ELF-1 (cell line): ENCODE results near the gene SLC2A1.

Experiments used
- DNase-seq: peaks from one replicate; pipeline ENCODE4 v3.0.0-alpha.2; 2016; ENCODE audit warnings: low read depth, low spot score

Gene SLC2A1

DNA sequence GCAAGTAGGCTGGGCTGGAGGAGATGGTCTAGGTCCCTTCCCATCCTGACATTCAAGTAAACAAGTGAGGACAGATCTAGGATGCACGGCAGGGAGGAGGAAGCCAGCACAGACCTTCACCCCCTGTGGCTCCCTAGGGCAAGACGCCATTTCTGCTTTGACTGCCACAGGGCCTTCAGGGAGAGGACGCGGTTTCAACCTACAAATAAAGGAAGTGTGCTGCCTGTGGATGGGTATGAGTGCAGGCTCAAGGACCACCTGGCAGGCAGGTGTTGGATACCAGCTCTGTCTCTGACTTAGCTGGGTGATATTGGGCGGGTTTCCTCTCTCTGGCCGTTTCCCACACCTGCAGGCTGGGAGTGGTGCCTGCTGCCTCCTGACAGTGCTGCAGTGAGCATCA, 16.2 kb downstream of the SLC2A1 start:
- no peak for DNase-seq

DNA sequence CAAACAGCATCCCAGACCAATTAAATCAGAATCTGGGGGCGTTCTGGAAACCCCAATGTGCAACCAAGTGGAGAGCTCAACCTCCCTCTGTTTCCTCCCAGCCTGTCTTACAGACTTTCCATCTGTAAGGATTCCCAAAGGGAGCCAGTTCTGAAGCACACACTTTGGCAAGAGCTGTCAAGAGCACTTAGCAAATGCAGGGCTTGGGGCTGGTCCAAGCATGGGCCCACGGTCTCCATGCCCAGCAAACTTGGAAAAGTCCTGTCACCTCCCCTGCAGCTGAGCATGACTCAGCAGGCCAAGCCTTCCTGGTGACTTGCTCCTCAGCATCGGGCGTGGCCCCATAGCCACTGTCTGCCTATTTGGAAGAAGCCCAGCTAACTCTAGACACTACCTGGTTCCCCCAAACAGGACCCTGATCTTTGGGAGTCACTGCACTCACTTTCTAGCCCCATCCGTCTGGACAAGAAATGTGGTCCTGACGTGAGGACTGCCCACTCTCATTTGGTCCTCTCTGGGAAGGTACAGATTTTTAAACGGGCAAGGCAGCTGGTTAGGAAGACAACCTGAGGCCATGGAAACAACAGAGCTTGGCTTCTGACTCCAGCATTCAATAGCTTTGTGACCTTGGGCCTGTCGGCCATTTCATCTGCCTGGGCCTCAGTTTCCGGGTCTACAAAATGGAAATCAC, 16.9 kb downstream of the SLC2A1 start:
- no peak for DNase-seq

DNA sequence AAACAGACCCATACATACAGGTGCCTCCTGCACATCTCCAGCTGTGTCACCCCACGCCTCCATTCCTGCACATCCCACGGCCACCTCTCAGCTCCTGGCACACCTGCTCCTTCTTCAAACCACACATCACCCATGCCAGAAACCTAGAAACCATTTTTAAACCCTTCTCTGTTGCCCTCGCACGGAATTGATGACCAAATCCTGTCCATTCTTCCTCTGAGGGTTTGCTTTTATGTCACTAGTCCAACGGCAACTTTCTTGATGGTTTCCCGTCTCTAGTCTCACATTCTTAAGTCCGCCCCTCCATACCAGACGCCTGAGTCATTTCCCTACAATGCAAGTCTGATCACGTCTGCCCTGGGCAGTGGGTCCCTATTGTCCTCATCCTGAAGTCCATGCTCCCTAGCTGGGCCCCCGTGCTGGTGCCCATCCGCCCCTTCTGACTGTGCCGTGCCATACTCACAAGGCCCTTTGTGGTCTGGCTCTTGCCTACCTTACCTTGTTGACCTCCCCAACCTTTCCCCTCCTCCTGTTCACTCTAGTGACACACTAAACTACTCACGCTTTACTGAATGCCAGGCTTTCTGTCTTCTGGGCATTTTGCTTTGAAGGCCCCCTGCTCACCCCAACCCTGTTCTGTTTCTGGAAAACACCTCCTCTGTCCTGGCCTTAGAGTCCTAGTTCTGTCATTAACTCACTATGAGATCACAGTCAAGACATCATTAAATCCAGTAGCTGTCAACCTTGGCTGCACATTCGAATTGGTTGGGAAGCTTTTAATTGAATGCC, 17.6 kb downstream of the SLC2A1 start:
- DNase-seq, result peak; percentile 77

DNA sequence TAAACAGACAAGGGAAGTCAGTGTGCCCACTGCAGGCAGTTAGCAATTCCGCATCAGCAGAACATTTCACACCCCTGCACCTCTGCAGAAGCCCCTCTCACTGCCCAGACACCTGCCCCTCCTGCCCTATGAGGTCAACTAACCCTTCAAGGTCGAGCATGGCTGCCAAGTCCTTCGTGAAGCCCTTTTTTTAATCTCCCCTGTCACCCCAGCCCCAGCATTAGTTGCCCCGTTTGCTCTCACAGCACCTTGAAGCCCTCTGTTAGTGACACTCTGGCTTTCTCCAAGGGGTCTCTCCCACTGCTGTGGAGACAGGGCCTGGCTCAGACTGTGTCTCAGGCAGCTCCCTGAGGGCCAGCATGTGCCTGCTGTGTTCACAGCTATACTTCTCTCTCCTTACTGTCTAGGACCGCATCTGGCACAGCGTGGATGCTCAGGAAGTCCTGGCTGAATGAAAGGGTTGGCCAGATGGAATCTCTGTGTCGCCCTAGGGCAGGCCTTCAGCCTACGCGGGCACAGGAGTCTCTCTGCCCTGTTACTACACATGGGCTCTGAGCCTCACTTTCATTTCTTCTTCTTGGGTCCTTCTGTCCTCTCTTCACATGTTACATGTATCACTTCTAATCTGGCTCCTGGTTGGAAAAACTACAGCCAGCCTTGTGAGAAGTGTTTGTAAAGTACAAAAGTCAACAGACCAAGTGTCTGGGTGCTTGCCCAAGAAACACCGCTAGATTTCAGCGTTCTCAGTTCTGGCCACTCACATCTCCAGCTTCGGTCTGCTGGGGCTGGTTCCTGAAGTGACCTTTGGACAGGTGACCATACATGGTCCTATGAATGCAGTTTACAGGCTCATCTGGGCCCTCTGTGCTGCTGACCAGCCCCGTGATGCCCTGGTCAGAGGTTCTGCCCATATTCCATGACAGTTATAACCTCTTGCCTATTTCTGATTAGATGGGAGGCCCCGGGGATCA, 19.7 kb downstream of the SLC2A1 start:
- DNase-seq, result no peak

DNA sequence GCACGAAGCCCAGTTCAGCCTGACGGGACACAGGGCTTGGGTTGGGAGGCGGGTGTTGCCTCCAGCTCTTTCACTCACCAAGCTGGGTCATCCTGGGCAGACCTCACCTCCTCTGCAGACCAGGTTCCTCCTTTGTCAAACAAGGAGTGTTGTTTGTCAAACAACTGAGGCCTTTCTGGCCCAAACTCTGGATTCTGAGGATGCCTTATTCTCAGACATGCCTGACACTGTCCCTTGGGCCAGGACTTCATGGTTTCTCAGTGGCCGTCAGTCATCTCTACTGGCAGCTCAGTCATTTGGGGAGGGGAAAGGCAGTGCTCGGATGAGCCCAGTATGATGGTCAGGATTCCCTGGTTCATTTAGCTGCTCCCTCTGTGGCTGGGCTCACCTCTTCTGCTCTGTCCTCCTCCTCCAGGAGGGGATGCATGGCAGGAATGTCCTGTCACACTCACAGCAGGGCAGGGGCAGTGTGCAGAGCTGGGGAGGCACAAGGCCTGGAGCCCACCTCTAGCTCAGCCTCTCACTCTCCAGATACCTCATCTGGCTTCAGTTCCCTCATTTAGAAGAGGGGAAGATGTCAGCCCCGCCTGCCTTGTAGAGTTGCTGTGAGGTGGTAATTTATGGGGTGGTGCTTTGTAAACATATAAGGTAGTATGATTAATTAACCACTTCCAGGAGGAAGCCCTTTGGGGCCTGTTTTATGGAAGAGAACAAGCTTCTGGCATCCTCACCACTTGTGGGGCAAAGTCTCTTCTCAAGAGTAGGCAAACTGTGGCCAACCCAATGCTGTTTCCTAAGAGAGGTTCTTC, 20.6 kb downstream of the SLC2A1 start:
- no peak for DNase-seq

DNA sequence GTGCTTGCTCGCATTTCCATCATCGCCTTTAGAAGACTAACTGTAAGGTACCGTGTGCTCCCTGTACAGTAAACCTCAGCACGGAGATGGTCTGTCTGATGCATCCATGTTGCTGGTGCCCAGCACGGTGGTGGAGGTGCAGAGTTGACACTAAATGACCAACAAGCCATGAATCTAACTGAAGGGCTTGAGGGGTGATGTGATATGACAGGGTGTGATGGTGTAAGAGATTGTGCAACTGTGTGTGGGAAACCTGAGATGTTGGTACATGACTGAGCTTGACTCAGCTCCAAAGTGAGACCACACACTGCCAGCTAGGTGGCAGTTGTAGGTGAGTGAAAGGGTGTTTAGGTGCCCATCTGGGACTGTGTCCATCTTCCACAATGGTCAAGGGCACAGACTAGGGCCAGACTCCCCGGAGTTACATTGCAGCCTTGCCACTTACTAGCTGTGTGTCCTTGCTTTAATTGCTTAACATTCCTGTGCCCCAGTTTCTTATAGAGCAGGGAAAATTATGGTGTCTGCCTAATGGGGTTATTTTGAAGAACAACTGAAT, 21.4 kb downstream of the SLC2A1 start:
- no peak for DNase-seq

DNA sequence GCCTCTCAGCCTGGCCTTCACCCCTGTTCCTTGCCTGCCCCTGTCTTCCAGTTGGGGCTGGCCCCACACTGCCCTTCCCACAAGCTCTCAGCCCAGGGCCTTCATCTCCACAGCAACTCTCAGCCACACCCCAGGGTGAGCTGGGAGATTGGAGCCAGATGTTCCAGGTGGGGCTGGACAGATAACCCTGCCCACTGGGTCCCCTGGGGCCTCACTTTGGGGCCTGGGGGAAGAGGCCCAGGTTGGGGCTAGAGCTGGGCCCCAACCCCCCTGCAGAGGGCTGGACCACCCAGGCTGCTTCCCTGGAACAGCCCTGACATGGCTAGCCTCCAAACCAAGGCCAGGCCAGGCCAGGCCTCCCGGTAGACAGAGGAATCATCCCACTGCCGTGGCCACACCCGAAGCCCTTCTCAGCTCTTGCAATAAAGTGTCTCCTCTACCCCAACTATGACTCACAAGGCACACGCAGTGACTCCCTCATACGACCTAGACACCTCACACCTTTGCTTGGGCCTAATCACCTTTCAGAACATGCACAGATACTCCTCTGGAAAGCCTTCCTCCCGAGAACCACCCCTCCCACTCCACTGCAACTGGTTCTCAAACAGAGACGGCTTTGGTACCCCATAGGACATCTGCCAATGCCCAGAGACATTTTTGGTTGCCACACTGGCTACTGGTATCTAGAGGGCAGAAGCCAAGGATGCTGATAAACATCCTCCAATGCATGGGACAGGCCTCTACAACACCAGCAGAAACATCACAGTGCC, 22.2 kb downstream of the SLC2A1 start:
- peak; percentile 52 for DNase-seq

DNA sequence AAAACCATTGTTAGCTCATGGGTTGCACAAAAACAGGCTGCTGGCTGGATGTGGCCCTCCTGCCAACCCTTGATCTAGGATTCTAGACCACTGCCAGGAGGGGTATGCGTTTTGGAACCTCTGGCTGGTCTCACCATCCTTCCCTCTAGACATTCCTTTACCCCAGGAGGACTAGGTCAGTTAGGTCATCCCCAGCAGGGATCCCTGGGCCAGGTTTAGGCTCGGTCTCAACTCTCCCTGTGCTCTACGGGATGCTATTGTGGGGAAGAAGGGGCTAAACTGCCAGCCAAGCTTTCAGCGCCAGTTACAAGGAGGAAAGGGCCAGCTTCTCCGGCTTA, 22.7 kb downstream of the SLC2A1 start:
- DNase-seq, result no peak

DNA sequence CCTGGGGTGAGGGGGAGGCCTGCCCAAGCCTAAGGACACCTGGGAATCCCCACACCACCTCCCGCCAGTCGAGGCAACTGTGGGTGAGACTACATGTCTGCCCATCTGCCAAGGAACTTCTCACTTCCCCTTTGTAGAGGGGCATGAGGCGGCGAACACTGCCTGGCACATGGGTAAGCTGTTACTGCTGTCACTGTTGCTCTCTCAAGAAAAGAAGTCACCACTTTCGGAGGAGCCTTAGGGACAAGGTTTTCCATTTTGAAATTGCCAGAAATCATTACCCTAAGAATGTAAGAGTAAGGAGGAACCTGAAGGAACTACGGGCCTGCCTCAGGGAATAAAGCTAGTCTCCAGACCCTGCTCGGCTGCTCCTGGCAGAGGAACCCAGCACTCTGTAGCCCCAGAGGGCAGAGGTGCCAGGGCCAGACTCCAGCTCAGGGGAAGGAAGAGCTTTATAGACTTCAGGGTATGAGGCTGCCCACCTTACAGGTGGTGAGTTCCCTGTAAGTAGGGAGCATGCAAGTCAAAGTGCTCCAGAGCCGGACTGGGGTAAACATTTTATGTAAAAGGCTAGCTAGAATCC, 23.3 kb downstream of the SLC2A1 start:
- DNase-seq, result no peak

DNA sequence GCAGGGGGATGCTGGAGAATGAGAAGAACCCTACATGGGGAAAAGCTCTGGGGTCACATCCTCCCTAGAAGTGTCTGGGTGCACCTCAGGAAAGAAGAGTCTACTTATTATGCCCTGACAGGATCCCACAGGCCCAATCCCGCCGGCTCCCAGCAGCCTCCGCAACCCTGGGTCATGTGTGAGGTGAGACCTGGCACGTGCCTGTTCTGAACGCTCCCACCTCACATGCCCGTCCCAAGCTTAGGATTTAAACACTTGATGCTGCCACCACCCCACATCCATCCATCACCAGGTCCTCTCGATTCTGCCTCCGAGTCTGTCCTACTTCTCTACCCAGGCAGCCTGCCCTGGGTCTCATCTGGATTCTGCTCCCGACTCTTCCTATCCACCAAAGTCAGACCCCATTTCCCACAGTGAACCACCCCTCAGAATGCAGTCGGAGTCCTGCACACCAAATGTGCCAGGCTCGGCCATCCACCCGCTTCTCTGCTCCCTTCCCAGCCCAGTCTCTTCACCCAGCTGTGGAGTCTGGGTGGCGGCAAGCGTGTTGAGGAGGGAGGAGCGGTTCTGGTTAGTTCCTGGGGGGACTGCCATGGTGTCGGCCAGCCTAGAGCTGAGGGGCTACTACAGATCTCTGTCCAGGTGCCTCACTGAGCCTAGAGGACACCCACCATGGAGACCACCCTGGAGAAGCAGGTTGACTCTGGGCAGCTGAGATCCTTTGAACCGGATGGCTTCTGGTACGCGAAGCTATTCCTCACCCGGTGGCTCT, 23.9 kb downstream of the SLC2A1 start:
- DNase-seq, result peak; percentile 16

DNA sequence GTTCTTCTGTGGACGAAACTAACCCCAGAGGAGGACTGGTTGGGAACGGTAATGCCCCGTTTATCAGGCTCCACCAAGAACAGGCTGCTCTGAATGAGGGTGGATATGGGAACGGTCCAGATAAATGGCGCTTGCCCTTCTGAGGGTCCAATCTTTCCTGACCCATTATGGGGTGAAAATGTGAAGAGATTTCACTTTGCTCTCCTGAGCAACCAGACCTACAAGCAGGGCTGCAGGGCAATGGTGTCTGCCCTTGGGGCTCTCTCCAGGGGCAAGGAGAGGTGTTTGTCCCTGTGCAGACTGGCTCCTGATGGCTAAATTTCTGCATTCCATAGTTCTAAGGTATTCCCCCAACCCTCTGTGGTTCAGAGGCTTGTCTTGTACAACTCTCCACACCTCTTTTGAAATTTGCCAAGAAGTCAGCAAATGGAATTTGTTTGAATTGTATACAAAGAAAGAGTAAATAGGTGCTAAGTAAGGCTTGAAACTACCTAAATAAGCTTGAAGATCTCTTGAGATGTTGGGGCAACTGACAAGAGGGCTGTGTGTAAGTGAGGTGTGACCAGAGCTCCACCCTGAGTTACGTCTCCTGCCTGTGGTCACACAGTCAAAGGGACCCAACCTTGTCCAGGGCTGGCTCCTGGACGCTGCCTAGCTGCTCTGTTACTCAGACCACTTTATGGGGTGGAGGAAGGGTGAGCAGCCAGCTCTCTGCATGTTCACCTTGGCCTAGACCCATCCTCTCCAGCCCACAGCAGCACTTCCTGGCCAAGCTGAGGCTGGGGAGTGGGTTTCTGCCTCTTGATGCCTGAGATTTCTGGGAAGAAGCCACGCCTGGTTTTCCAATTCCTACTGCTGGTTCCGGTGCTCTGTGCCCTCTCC, 24.8 kb downstream of the SLC2A1 start:
- DNase-seq, result peak; percentile 19

DNA sequence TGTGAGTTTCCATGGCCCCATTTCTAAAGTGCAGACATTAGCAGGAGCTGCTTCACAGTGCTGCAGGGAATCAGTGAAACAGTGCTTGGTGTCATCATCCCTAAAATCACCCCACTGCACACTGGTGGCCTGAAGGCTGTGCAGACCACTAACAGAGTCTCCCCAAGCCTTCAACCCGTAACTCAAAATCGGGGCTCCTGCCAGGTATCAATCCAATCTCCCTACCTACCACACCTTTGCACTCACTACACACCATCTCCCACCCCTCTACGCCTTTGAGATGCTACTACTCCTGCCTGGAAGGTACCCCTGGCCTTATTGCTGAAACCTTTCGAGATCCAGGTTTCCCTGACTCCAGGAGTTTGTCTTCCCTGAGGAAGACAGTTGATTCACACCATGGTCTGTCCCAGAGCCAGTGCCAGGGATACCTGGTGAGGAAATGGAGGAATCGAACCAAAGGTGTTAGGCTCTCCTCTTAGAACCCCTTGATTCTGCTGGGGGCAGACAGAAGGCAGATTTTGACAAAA, 25.5 kb downstream of the SLC2A1 start:
- DNase-seq, result peak; percentile 14

DNA sequence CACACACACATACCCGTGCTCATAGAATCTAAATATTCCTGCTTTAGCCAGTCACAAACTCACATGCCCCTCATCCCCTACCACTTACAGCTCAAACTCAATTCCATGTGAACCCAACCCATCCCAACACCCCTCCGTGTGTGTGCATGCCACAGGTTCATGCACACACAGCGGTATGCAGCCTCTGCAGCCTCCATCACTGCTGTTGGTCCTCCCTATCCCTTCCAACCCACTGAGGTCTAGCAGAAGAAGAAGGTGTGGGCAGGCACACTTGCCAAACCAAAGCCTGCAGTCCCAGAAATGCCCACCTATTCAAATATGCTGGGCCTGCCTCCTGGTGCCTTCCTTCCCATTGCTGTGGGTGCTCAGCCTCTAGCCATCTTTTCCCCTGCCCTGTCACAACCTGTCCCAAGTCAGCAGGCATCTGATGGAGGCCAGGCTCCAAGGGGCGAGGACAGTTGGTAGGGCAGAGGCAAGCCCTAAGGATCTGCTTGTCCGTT, 26.2 kb downstream of the SLC2A1 start:
- peak; percentile 20 for DNase-seq

DNA sequence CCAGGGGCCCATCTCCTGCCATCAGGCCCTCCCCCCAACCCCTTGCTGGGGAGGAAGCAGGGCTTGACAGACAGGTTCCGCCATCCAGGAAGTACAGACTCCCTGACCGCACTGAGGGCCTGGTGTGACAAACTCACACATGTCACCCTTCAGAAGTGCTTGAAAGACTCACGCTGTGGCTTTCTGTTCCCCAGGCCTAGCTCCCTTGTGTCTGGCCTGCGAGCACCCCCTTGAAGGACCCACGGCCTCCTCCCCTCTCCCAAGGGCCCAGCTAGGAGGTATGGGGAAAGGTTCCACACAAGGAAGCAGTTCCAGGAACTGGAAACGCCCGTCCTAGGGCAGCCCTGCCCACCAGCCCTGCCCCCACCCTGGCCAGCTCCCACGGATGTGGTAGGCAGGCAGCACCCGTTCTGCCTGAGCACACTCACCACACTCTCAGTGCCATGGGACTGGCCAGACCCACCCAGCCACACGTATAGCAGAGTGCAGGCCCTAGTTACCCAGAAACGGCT, 26.7 kb downstream of the SLC2A1 start:
- DNase-seq, result peak; percentile 53

DNA sequence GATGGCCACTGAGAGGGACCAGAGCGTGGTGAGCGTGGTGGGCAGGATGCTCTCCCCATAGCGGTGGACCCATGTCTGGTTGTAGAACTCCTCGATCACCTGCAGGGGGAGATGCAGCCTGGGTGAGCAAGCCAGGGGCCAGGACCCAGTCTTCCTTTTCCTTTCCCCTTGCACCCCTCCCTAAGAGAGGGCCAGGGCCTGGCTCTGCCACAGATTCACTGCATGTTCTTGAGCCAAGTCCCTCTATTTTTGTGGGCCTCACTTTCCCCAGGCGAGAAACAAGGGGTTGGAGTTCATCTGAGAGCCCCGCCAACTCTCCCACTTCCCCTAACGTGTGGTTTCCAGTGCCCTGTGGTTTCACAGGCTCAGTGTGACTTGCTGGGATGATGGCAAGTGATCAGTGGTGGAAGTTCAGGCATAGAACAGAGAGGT, 27.5 kb downstream of the SLC2A1 start:
- peak; percentile 67 for DNase-seq

DNA sequence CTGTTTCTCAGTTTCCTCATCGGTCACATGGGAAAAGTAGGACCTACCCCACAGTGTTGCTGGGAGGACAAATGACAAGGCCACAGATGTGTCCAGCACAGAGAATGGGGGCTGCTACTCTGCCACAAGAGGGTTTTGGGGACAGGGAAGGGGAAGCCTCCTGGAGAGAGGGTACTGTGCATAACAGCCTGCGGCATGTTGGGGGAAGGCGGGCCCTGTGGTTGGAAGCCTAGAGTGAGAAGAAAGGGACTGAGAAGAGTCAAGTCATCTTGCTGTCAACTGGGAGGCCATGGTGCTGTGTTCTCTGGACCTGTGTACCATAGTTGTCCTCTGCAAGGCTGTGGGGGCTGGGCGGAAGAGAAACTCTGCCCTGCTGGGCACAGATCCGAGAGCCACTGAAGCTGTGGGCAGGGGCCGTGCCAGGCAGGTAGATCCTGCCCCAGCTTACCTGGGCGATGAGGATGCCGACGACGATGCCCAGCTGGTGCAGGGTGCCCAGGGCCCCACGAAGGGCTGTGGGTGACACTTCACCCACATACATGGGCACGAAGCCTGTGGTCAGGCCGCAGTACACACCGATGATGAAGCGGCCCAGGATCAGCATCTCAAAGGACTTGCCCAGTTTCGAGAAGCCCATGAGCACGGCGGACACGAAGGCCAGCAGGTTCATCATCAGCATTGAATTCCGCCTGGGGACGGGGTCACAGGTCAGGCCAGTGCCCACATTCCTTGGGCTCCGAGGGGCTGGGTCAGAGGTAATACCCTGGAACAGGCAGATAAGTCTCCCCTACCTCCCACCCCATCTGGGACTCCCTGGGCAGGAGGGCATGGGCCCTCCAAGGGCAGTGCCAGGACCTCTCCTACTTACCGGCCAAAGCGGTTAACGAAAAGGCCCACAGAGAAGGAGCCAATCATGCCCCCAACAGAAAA, 28.2 kb downstream of the SLC2A1 start:
- DNase-seq, result peak; percentile 4
